ENCODE data around the gene HOXA5.

The HOXA5 gene

GRCh38 chr7:27148756-27149641 is 5.5 kb upstream of the HOXA5 start:
- DNase-seq (ENCODE audit: low read depth, low spot score) = no peak

- no peak for DNase-seq (ENCODE audit: low read depth, low spot score)
Observed at GRCh38 chr7:27148031-27148755, 4.7 kb upstream of the HOXA5 start.

GRCh38 chr7:27147199-27148030 is 3.9 kb upstream of the HOXA5 start, which contains the start of gene HOXA6:
TSS of gene HOXA6 (minus strand) at chr7:27147774. CDS start at chr7:27147749, 25 bp downstream.
- DNase-seq (ENCODE audit: low read depth, low spot score) = no peak

DNA sequence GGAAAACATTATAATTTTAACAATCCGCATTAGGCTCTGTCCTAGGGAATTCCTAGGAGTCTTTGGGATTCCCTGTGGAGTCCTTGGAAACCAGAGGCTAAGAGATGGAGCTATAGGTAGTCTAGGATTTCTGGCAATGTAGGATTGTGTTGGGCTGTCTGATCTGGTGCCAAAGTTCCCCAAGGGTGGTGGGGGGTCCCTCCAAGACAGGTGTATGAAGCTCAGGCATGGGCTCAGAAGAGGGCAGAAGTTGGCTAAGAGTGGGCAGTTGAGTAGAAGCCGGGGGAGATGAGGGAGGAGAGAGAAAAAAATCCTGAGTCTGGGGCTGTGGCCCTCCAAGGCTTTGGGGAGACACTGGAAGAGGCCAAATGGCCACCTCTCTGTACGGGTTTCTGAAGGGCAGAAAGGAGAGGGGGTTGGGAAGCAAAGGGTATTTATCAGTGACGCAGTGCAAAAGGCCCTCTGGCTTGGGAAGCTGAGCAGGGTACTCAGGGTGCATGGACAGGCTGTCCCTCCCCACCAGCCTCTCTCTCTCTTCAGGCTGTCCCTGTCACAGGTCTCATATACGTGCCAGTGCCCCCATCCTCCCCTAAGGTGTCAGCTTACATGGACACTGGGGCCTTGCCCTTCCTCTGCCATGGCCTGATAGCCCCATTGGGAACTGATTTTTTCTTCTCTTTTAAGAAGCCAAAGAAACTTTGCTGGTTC is 3.2 kb upstream of the HOXA5 start:
- DNase-seq (ENCODE audit: low read depth, low spot score) = no peak

DNA sequence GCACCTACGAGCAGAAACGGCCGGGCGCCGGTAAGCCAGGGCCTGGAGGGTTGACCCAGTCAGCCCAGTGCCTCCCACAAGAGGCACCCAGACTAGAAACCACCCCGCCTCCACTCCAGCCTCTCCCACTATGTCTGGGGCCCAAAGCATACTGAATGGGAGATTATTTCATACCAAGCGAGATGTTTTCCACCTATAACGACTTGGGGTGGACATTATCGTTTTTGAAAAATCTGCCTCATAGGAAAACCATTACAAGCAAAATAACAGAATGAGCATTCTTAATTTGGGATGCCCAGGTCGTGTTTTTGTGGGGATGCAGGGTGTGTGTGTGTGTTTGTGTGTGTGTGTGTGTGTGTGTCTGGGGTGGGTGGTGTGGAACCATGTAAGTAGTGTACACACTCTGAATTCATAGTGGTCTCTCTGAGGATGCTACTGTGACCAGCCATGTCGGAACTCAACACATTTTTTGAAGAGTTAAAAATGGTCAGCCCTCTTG is 2.5 kb upstream of the HOXA5 start:
- DNase-seq (ENCODE audit: low read depth, low spot score) = no peak

DNA sequence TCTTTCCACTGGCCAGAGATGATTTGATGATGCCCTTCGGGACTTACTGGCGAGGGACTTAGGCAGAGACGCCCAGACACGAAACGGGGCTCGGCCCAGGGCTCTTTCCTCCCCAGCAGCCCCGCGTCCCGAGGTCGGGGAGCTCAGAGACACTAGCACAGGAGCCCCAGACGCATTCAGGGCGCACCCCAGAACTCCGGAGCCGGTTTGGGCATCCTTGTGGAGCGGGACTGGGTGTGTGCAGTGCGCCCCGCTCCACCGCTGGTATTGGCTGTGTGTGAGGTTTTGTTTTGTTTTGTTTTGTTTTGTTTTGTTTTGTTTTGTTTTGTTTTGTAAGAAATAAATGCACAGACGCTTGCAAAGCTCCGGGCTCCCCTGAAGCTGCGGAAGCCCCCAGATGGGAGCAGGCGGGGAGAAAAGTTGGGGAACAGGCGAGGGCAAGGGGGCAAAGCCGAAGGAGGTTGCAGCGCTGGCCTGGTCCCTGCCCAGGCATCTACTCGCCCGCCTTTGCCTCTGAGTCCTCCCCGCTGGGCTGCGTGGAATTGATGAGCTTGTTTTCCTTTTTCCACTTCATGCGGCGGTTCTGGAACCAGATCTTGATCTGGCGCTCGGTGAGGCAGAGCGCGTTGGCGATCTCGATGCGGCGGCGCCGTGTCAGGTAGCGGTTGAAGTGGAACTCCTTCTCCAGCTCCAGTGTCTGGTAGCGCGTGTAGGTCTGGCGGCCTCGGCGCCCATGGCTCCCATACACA is 1.9 kb upstream of the HOXA5 start:
- no peak for DNase-seq (ENCODE audit: low read depth, low spot score)

DNA sequence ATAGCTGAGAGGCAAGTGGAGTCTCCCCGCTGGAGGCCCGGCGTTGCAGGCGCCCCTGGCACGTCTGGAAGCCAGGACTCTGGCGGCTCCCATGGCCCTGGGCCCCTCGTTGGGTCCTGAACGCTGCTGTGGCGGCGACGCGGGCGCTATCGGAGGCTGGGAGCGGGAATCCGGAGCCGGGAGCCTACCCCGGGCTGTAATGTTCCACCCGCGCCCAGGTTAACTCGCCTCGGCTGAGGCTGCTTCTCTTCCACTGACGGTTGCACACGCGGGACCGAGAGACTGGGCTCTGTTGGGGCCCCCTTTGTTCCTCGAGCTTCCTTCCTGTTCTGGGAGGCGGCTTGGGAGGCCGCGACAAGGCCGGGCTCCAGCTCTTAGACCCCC is 1.3 kb upstream of the HOXA5 start:
- DNase-seq (ENCODE audit: low read depth, low spot score) = no peak

- no peak for DNase-seq (ENCODE audit: low read depth, low spot score)
Observed at GRCh38 chr7:27143950-27144780, 684 bp upstream of the HOXA5 start.

GRCh38 chr7:27142580-27143022 is 880 bp downstream of the HOXA5 start:
- no peak for DNase-seq (ENCODE audit: low read depth, low spot score)

DNA sequence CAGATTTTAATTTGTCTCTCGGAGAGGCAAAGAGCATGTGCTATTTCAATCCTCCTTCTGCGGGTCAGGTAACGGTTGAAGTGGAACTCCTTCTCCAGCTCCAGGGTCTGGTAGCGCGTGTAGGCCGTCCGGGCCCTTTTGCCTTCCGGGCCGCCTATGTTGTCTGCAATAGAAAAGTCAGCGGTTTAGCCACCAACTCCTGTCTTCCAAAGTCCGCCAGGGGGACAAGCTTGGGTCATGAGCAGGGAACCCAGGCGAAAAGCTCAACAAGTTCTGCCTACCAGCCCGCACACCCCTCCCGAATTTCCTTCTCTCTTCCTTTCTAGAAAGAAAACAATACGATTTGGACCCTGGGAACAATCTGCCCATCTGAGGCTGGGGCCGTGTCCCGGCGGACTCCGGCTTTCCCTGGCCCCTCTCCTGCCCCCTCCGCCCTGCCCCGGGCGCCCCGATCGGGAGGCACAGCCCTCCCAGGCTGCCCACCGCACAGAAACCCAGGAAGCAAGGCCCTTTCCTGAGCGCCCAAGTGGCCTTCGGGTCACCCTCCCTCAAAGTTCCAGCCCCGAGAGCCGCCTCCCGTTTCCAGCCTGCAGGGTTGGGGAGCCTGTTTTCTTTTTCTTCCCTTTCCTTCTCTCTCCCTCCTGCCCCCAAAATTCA is 1.4 kb downstream of the HOXA5 start:
- DNase-seq (ENCODE audit: low read depth, low spot score) = no peak

DNA sequence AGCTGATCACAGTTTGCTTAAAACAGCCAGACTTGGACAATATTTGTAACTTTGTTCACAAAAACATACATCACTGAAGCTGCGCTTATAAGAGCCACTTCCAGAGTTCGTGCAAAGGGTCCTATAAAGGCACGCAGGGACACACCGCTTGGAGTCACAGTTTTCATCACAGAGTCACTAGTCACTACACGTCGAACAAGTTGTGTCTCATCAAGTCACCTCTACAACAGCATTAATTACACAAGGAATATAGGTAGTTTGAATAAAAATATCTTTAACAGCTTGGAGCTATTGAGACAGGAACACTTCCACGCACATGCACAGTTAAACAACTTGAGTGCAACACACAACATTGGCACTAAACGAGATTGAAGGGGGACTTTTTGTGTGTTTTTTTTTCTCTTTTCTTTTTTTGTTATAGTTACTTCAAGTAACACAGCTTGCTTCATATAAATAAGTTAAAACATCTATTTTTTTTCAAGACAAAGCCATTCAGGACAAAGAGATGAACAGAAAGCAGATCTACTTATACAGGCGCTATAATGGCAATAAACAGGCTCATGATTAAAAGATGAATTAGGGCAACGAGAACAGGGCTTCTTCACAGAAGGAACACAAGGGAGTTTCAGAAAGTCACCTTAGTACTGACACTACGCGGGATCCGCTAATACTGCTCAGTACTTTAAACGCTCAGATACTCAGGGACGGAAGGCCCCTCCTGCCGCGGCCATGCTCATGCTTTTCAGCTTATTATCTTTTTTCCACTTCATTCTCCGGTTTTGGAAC is 2.2 kb downstream of the HOXA5 start:
- DNase-seq (ENCODE audit: low read depth, low spot score) = no peak

DNA sequence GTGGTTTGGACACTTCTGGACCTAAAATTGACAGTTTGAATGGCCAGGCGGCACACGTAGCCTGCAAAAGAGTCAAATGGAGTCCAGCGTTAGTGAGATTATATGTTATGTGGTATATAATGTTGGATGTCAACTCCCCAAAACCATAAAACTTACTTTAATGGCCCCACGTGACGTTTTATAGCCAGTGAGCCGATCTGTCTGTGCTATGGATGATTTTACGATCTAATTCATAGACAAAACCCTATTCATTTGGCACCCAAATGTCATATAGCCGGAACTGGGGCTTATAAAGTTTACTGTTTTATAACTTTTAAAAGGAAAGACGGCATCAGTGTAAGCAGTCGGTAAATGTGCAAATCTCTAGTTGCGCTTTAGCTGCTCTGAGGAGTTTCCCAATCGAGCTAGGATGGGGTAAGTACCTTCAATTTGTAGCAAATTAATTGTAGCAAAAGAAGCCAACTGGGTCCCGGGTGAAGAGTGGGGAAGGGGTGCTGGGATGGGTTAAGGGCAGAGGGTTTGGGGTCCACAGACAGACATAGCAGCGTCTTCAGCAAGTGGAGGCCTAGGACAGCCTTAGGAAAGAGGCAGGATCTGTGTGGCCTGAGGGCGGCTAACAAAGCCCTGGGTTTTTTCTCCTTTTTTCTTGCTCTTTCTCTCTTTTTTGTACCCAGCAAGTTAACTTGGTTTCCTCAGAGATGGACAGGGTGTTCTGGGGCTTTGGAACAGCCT is 3.2 kb downstream of the HOXA5 start:
- no peak for DNase-seq (ENCODE audit: low read depth, low spot score)

DNA sequence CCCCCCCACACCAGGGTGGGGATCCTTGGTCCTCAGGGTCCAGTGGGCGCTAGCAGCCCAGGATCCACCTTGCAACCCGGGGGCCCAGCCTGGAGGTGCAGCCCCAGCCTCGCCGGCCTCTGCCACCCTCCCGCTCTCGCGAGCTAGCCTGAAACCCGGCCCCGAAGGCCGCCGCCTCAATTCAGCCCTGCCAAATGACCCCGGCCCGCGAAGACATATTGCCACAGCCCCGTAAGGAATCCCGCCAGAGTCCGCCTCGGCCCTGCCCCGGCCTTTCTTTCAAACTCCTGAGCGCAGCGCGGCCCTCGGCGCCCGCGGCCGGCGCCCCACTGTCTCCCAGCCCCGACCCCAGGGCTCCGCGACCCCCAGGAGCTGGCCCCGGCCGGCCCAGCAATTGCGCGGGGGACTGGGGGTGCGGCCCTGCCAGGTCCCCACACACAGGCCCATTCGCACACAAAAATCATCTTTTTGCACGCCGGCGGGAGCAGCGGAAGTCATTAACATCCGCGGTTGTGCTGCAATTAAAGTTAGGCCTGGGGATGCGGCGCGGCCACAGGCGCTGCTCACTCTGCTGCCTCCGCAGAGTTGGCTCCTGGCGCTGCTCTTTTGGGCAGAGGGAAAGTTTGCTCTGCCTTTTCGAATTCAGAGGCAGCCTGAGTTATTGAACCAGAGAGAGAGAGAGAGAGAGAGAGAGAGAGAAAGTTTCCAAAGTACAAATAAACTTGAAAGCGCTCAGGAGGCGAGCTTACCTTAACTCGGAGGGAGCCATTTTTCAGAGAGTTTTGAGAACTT is 4.0 kb downstream of the HOXA5 start:
- DNase-seq (ENCODE audit: low read depth, low spot score) = no peak

- no peak for DNase-seq (ENCODE audit: low read depth, low spot score)
Observed at GRCh38 chr7:27138985-27139333, 4.5 kb downstream of the HOXA5 start.

GRCh38 chr7:27138472-27138871 is 5.0 kb downstream of the HOXA5 start:
- DNase-seq (ENCODE audit: low read depth, low spot score) = no peak

- no peak for DNase-seq (ENCODE audit: low read depth, low spot score)
Observed at GRCh38 chr7:27137640-27138315, 5.7 kb downstream of the HOXA5 start.

Data from smooth muscle cell of the brain vasculature (primary cell).